NCI-H510A treated with DMSO at 0.1 percent for 48 hours (cell line): ENCODE results near the gene CHCHD6.
A peak's percentile ranks its signal among the peaks of the same experiment; 100 is the strongest.

ENCODE experiments used
- DNase-seq: peaks from one replicate; lab custom pipeline; 2025; lab: John Stamatoyannopoulos, UW

CHCHD6 gene

DNA sequence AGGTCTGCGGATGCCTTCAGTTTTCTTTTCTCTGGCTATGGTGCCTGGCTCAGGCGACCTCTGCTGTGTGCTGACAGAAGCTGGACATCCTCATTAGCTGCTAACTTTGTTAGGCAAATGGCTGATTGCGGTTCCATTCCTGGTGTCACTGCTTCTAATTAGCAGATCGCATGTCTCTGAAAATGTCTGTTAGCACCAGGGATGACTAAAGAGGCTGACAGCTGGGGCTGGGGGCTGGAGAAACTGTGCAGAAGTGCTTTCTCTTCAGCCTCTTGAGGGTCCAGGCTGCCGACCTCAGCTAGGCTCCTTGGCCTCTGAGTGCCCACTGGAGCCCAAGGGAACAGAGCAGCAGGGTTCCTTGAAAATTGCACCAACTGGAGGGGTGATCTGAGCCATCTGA lies 39.3 kb downstream of the CHCHD6 start:
- no peak for DNase-seq

DNA sequence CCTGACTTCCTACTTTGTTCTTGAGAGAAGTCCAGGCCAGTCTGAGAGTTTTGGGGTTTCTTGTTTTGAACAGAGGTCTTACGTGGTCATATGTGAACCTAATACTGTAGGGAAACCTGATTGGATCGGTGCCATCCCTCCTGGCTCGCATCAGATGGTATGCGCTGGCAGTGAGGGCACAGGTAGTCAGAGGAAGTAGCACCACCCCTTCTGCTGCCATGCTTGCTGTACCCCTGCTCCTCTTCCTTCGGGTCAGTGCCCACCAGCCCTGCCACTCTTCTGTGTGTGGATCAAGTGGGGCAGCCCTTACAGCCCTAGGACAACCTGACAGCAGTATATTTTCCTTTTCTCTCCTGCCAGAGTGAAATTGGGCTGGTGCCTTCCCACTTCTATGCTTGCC lies 39.7 kb downstream of the CHCHD6 start:
- no peak for DNase-seq

DNA sequence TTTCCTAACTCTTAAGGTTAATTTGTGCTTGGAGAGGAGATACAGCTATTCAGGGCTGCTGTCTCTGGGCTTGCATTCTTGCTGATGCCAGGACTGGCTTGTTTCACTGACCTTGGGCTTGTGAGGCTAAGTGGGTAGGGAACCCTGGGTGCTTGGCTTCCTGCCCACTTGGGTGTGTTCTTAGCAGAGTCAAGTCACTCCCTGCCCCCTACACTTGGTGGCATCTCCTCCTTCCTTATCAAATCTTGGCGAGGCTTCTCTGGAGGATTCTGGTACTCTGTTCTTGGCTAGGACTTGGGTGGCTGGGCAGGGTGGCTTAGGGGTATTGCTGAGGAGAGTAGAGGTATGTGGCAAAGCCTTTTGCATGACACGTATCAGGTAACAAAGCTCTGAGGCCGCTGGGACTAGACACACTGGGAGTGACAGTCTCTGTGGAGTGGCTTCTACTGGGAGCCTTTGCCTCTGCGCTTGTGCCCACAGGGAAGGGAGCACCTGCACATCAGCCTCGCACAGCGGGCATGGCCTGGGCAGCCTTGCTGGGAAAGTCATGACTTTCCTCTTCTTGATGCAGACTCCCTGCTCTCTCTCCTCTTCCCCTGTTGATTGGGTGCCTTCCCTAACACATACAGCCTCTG lies 41.8 kb downstream of the CHCHD6 start:
- DNase-seq, result no peak

DNA sequence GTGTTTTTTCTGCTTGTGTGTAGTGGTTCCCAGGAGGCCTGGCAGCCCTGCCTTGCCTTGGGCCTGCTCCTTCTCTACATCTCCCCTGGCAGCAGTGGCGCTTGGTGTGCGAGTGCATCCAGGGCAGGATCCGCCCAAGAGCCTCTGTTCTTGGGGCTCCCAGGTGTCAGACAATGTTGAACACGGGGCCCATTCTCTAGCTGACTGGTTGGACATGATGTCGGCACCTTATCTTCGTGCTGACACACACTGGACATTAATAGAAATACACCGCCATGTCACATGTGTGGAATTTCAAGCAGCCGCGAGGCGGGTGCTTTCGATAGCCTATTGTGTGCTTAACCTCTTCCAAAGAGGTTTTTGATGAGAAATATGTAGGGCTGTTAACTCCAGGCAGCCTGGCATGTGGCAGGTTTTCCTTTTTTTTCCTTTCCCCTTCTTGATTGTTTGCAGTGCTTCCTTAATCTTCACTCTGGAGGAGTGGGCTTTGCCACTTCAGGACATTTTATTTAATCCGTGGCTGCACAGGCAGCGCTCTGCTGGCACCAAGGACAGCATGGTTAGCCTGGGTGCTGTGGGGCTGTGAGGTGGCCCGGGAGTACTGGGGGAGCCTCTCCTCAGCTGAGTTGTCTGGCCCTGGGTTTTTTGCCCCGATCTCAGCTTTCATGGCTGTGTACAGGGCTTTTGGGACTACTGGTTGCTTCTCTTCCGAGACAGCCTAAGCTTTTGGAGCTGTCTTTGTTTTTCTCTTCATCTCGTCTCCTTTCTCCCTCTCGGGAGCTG lies 42.5 kb downstream of the CHCHD6 start:
- DNase-seq, result no peak

DNA sequence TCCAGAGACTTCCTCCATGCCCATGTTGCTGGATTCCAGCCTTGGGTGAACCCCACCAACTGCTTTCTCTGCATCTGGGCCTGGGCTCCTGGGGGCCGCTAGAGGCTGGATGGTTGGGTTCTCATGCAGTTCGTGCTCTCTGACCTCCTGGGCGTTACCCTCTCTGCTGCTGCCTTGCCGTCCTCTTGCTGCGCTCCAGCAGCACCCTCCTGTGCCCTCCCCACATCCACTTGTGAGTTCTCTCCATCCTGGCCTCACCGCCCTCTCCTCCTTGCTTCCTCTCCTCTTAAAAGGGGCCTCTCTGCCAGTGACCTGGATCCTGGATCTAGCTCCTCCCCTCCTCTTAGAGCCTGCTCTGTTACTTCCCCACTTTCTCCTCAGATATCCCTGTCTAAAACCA lies 43.7 kb downstream of the CHCHD6 start:
- DNase-seq, result no peak

DNA sequence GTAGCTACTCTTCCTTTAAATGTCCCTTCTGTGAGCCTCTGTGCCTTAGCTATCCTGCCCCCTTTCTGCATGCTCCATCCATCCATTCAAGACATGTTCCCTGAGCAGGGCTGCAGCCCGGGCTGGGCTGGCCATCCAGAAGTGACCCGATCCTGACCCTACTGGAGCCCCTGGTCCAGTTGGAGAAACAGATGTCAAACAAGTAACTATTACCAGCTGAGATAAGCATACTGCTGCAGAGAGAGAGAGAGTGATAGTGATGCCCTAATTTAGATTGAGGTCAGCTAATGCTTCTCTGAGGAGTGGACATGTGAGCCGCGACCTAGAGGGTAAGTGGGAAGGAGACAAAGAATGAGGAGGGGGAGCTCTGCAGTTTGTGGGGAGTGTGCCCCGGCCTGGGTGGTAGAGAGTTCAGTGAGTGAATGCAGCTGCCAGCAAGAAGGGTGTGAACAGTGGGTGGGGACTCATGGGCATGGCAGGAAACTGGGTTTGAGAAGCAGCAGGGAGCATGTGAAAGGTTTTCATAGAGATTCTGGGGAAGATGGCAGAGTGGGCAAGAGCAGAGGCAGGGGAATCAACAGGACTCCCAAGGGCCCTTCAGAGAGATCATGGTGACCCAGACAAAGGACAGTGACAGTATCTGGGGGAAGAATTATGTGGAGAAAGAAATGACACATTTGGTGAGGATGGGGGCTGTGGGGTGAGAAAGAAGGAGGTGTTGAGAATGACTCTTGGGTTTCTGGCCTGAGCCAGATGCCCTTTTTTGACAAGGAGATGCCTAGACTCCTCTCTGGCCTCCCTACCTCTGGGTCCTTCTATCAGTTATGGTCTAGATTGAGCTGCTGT lies 44.9 kb downstream of the CHCHD6 start:
- DNase-seq, result no peak

DNA sequence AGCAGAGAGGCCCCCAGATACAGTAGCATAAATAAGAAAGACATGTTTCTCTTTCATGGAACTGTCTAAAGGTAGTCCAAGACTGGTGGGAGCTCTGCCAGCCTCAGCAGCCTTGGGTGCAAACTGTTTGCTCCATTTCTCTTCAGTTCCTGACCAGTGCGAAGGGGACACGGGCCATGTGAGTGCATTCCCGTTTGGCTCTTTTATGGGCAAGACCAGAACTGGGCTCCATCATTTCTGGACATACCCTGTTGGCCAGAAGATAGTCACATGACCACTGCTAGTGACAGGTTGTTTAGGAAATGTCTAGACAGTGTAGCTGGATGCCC lies 45.5 kb downstream of the CHCHD6 start:
- DNase-seq, result no peak

DNA sequence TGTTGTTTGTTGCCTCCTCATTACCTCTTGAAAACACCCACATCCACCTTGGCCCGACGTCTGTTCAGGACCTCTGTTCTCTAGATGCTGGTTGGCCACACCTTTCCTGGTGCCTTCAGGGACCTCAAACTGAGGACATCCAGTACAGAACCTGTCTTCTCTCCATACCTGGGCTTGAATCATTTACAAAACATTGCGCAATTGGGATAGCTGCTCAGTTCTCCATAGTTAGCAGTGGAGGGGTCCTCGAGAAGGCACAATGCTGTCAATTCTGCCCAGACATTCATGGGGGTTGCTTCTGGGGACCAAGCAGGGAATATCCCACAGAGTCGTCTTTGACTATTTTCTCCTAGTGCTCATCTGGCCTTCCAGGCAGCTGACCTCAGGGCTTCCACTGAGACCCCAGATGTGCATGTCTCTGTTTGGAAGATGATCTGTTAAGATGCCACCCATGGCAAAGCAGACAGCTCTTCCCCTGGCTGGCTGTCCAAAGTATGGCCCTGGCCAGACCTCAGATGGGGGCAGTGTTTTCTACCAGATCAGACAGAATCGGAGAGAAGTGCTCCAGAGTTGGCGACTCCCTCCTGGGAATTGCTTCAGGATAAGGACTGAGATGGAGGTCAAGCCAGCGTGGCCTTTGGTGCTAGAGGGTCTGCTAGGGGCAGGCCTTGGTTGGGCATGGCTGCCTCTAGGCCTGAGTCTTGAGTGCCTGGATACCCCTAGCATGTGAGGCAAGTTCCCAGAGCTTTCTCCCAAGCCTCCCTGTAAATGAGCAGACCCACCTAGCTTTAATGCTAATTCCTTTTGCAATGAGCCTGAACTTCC lies 46.1 kb downstream of the CHCHD6 start:
- DNase-seq, result no peak

DNA sequence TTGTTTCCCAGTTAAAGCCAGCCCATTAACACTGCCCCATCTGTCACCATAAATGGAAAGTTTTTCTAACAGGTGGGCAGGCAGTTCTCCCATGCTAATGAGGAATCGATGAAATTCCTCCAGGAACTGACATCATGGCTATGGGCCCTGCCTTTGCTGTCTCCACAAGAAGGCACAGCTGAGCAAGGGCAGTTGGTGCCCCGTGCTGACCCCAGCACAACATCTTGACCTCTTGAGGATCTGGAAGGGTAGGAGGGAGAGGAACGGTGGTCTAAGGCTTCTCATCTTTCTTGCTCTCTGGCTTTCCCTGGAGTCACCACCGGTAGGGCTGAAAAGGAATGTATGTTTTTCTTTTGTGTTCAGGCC lies 46.7 kb downstream of the CHCHD6 start:
- DNase-seq, result no peak

DNA sequence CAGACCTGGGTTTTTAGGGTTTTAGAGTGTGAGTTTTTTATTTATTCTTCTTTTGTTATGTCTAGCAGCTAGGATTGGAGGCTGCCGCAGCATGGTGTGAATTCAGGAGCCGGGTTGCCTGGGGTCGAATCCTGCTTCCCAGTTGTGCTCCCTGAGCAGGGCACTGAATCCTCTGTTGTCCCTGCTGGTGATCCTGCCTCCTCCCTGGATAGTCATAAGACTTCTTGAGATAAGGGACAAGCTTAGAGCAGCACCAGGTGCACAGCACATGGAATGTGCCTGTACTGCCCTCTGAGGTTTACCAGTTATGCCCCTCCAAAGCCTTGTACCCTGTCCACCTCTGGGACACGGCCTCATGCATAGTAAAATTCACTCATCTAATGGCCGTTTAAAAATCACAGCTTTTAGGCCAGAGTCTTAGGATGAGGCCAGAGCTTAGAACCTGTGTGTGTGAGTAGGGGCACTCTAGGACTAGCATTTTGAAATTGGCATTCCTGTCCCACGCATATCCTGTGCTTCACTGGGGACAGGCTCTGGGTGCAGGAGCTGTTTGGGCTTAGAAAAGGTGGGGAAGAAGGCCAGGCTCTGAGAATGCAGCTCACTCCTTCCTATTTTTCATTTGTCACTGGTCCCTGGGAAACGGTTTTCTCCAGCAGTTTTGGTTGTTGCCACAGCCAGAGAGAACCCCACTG lies 47.7 kb downstream of the CHCHD6 start:
- no peak for DNase-seq

DNA sequence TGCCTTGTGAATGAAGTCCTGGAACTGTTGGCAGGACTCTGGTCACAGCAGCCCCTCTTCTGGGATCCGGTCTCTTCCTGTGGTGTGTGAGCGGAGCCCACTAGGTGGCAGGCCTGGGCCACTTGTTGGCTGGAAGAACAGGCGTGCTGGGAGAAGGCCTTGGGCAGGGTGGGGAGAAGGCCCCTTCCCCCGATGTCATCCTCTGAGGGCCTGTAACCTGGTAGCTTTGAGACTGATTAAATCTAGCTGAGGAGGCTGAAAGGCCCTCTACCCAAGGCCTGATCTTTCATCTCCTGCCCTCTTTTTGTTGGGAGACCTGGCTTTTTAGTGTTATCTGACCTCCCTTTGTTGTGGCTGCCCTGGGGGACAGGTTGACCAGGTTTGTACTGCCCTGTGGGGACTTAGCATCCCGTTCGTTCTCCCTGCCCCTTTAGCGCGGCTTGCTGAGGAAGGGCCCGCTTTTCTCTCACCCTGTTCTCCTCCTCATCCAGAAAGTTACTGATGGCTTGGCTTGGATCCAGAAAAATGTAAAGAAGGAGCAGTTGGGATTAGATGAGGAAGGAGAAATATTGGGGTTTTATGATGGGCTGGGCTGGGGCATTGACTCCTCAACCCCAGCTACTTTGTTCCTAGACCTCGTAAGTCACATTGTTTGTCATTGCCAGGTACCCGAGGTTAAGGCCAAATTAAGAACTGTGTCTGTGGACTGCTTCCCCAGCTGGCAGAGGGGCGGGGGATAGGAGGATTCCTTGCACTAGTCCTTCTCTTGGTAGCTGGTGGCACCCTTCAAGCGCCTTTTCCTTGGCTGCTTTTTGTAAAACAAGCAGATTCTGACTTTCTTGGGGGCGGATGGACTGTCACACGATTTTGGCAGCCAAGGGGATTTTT lies 48.5 kb downstream of the CHCHD6 start:
- peak; percentile 66 for DNase-seq

DNA sequence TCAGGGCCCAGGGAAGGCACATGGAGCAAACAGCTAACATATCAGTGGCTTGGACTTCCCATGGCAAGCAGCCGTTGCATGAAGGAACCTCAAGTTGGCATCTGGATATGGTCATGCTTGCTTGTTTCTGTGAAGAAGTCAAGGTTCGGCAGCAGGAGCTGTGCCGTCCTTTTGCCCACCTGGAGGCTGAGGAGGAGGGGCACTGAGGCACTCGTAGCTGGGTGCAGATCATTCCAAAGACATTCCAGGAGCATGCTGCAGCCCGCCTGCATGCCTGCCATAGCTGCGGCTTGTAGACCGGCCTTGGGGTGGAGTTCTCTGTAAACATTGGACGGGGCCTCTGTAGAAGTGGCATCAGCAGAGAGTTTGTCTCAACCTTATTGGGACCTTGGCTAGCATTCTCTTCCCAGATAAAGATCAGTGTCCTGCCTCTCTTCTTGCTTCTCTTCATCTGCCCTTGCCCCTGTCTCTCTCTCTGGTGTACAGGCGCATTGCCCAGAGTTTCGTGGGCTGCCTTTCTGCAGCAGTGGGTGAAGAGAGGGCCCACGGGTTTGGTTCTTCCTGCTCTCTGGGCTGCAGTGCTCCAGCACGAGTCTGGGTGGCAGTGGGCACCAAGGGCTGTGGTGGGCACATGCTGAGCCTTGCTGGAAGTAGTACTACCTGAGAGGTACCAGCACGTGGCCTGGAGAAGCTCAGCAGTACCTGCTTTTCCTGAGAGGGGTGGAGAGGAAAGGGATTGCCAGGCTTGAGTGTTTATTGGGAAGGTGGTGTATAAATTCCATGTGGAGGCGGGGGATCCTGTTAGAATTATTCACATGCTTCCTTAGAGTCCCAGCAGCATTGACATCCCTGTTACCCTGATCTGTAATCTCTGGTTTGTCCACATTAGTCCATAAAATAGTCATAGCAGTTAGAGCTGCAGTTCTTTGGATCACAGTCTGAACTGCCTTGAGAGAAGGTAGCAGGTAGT lies 49.4 kb downstream of the CHCHD6 start:
- no peak for DNase-seq

DNA sequence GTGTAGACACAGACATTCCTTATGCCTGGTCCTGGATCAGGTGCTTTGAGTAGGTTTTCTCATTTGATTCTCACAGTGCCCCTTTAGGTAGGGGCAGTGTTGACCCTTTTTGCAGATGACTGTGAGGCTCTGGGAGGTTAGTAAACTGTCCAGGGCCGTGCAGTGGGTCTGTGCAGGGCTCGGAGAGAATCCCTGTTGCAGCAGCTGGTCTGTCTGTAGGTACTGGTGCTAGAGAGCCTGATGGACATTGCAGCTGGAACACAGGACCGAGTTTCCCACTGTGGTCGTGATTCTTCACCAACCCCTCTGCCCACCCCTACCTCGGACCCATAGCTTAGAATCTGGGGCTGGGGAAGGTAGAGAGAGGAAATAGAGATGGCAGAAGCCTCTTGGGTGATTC lies 51.8 kb downstream of the CHCHD6 start:
- no peak for DNase-seq

DNA sequence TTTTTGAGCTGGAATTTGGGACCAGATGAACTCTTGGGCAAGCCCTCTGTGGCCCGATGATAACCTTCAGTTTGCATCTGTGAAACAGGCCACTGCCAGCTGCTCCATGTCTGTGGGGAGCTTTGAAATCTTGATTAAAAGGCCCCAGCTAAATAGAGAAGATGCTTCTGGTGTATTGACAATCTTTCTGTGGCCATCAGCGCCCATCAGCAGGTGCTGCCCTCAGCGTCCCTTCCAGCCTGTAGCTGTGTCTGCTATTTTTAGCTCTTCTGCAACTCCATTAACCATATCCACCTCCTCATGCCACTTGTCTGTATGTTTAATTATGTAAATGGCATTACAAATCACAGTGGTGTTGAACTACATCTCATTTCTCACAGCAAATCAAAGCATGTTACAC lies 54.0 kb downstream of the CHCHD6 start:
- no peak for DNase-seq

DNA sequence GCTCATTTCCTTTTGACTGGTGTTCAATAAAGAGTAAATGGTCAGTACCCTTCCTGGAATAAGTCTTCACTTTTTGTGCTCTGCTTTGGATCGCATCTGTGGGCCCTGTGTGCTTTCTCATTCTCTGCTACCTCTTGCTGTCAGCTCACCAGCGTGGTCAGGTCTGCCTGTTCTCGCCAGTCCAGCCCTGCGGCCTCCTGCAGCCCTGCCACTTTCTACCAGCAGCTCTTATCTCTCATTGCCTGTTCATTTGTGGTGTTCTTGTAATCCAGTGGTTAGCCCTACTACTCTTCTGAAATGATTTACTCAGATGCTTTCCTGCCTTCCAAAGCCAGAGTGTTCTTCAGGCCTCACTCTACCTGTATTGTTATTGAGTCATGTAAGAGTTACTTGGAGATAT lies 54.8 kb downstream of the CHCHD6 start:
- no peak for DNase-seq

DNA sequence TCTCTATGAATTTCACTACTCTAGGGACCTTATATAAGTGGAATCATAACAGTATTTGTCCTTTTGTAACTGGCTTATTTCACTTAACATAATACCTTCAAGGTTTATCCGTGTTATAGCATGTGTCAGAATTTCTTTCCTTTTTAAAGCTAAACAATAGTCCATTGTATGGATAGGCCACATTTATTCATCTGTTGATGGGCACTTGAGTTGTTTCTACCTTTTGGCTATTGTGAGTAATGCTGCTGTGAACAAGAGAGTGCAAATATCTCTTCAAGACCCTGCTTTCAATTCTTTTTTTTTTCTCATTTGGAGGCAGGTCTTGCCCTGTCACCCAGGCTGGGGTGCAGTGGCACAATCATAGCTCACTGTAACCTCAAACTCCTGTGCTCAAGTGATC lies 56.5 kb downstream of the CHCHD6 start:
- DNase-seq, result no peak

DNA sequence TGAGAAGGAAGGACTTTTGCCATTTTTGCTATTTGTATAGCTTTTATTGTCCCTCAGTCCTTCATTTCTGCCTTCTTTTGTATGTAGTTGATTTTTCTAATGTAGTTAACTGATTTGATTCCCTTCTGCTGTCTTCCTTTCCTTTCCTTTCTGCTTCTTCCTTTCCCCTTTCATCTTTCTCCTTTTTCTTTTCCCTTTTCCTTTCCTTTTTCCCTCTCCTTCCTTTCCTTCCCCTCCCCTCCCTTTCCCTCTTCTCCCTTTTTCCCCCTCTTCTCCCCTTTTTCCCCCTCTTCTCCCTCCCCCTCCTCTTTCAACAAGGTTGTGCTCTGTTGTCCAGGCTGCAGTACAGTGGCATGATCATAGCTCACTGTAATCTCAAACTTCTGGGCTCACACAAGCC lies 59.0 kb downstream of the CHCHD6 start:
- DNase-seq, result no peak

DNA sequence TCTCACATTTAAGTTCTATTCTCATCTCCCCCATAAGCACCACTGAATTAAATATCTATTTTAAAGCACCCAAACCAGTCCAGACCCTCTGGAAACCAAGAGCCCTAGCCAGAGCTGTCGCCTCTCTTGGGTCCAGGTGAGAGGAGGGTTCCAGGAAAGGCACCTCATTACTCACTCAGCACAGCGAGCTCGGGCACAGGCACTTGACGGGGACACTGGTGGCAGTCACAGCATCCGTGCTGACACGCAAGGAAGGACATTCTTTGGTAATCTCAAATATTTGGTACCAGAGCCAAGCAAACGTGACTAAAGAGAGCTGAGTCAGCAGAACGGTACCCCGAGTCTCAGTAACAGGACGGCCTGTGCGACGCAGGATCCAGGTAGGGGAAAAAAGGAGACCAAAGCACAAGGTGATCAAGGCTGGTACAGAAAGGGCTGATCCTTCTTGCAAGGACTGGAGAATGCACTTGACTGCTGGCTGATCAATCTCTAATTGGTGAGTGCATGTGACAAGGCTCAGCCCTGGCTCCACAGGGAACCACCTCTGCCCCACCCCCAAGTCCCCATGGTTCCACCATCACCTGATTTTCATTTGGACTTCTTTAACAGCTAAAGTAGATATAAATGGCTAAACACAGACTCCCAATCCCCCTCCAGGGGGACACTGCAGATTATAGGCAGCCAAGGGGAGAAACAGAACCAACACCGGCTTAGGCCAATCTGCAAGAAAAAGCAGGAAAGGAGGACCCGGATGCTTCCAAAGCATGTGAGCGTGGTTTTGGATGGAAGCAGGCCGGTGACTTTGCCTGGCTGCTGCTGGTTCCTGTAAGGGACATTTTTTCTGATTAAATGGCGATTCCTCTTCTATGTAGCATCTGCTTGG lies 61.4 kb downstream of the CHCHD6 start:
- DNase-seq, result no peak

DNA sequence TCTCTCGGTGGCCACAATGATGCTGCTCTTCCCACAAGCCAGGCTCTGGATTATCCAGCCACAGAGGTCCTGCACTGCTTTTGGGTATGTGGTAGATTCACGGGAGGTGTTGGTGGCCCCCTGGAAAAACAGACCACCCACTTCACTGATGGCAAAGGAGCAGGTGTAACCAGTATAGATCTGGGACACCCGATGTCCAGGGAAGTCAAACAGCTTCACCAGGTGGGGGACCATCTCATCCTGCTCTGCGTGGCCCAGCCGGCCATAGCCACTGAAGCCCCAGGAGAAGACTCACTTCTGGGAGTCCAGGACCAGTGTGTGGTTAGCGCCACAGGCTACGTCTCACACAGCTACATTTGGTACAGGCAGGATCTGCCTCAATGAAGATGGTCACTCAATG lies 62.6 kb downstream of the CHCHD6 start:
- DNase-seq, result no peak
